ENCODE measurements around the gene VPS9D1. TPM values are rescaled to one million over a fixed set of nuclear protein-coding genes. Genes with fewer than 3 reads are reported as not detected.

Gene VPS9D1
- 1 to 10 TPM; 2.2 to 4.8 (median 2.9) TPM for total RNA-seq

- Mint-ChIP-seq H3K36me3 (ENCODE audit: insufficient read depth) (peaks cover 12% of the 10 kb centered on the region), H3K4me3 (peak within 1 kb of the TSS; percentile 88), H3K9me3 (no peaks in the 10 kb centered on the region), H3K4me1 (ENCODE audit: low read depth) (peaks cover 40% of the 10 kb centered on the region), H3K27me3 (ENCODE audit: low read depth) (no peaks in the 10 kb centered on the region)
- DNase-seq (peak; percentile 85), ATAC-seq (peak; percentile 62 to 65)
These were observed at the start of gene VPS9D1, which contains the start of gene ZNF276 for GRCh38 chr16:89720813-89721545. VPS9D1 (minus strand) TSS chr16:89720898; CDS start chr16:89720861, 37 bp downstream. ZNF276 (plus strand) TSS chr16:89721537; CDS start chr16:89721641, 104 bp downstream.

- H3K4me1 Mint-ChIP-seq (ENCODE audit: low read depth) = peaks cover under 1% of the 10 kb centered on the region
- H3K36me3 Mint-ChIP-seq (ENCODE audit: insufficient read depth) = peaks cover 6% of the 10 kb centered on the region
- no peak for ATAC-seq
These were observed 49.7 kb upstream of the VPS9D1 start for GRCh38 chr16:89770367-89770766.

GRCh38 chr16:89765292-89765830 lies 44.7 kb upstream of the VPS9D1 start:
- Mint-ChIP-seq H3K27me3 (ENCODE audit: low read depth) (no peaks in the 10 kb centered on the region), H3K36me3 (ENCODE audit: insufficient read depth) (peaks cover 6% of the 10 kb centered on the region), H3K4me3 (peak overlapping the region; percentile 72), H3K9me3 (no peaks in the 10 kb centered on the region), H3K4me1 (ENCODE audit: low read depth) (peaks cover 40% of the 10 kb centered on the region)
- peak; percentile 10 to 29 for ATAC-seq
- no peak for DNase-seq

More at GRCh38 chr16:89770367-89770766, 49.7 kb upstream of the VPS9D1 start:
- no peaks in the 10 kb centered on the region for H3K9me3 Mint-ChIP-seq
- H3K4me3 Mint-ChIP-seq = no peak overlapping the region
- no peak for DNase-seq
- no peaks in the 10 kb centered on the region for H3K27me3 Mint-ChIP-seq (ENCODE audit: low read depth)

- Mint-ChIP-seq H3K4me1 (ENCODE audit: low read depth) (peaks cover 46% of the 10 kb centered on the region), H3K9me3 (no peaks in the 10 kb centered on the region), H3K27me3 (ENCODE audit: low read depth) (no peaks in the 10 kb centered on the region), H3K36me3 (ENCODE audit: insufficient read depth) (peaks cover 6% of the 10 kb centered on the region), H3K4me3 (peak overlapping the region; percentile 72)
- peak; percentile 19 for DNase-seq
- peak; percentile 44 to 66 for ATAC-seq
These were observed 44.1 kb upstream of the VPS9D1 start for GRCh38 chr16:89764711-89765201.

GRCh38 chr16:89761304-89761922 lies 40.7 kb upstream of the VPS9D1 start:
- H3K4me3 Mint-ChIP-seq = peak overlapping the region; percentile 78
- no peaks in the 10 kb centered on the region for H3K27me3 Mint-ChIP-seq (ENCODE audit: low read depth)
- DNase-seq (no peak), ATAC-seq (peak in 1 of 2 donors; percentile 41)
- H3K36me3 Mint-ChIP-seq (ENCODE audit: insufficient read depth) = no peaks in the 10 kb centered on the region
- H3K9me3 Mint-ChIP-seq = no peaks in the 10 kb centered on the region
- H3K4me1 Mint-ChIP-seq (ENCODE audit: low read depth) = peaks cover 48% of the 10 kb centered on the region

- H3K9me3 Mint-ChIP-seq = no peaks in the 10 kb centered on the region
- DNase-seq = no peak
- no peaks in the 10 kb centered on the region for H3K27me3 Mint-ChIP-seq (ENCODE audit: low read depth)
- ATAC-seq = peak in 1 of 2 donors; percentile 41
- peaks cover 4% of the 10 kb centered on the region for H3K36me3 Mint-ChIP-seq (ENCODE audit: insufficient read depth)
- no peak overlapping the region for H3K4me3 Mint-ChIP-seq
- peaks cover 42% of the 10 kb centered on the region for H3K4me1 Mint-ChIP-seq (ENCODE audit: low read depth)
These were observed 39.1 kb upstream of the VPS9D1 start for GRCh38 chr16:89759746-89760340.

- no peaks in the 10 kb centered on the region for H3K27me3 Mint-ChIP-seq (ENCODE audit: low read depth)
- no peaks in the 10 kb centered on the region for H3K9me3 Mint-ChIP-seq
- H3K36me3 Mint-ChIP-seq (ENCODE audit: insufficient read depth) = peaks cover 4% of the 10 kb centered on the region
- ATAC-seq (no peak), DNase-seq (no peak)
- peaks cover 7% of the 10 kb centered on the region for H3K4me1 Mint-ChIP-seq (ENCODE audit: low read depth)
- no peak overlapping the region for H3K4me3 Mint-ChIP-seq
These were observed 28.9 kb upstream of the VPS9D1 start for GRCh38 chr16:89749637-89750036.

GRCh38 chr16:89748921-89749320 lies 28.2 kb upstream of the VPS9D1 start:
- no peaks in the 10 kb centered on the region for H3K9me3 Mint-ChIP-seq
- no peak for DNase-seq
- no peak overlapping the region for H3K4me3 Mint-ChIP-seq
- peaks cover 3% of the 10 kb centered on the region for H3K36me3 Mint-ChIP-seq (ENCODE audit: insufficient read depth)
- no peaks in the 10 kb centered on the region for H3K27me3 Mint-ChIP-seq (ENCODE audit: low read depth)
- no peak for ATAC-seq
- H3K4me1 Mint-ChIP-seq (ENCODE audit: low read depth) = peaks cover 7% of the 10 kb centered on the region

GRCh38 chr16:89748076-89748475 lies 27.4 kb upstream of the VPS9D1 start:
- ATAC-seq (no peak), DNase-seq (no peak)
- Mint-ChIP-seq H3K9me3 (no peaks in the 10 kb centered on the region), H3K36me3 (ENCODE audit: insufficient read depth) (peaks cover 3% of the 10 kb centered on the region), H3K4me3 (no peak overlapping the region), H3K4me1 (ENCODE audit: low read depth) (peaks cover 10% of the 10 kb centered on the region), H3K27me3 (ENCODE audit: low read depth) (no peaks in the 10 kb centered on the region)

GRCh38 chr16:89746043-89746442 lies 25.3 kb upstream of the VPS9D1 start:
- Mint-ChIP-seq H3K27me3 (ENCODE audit: low read depth) (no peaks in the 10 kb centered on the region), H3K36me3 (ENCODE audit: insufficient read depth) (peaks cover 4% of the 10 kb centered on the region), H3K4me1 (ENCODE audit: low read depth) (peaks cover 12% of the 10 kb centered on the region), H3K4me3 (no peak overlapping the region), H3K9me3 (no peaks in the 10 kb centered on the region)
- no peak for ATAC-seq
- no peak for DNase-seq

GRCh38 chr16:89744813-89745212 lies 24.1 kb upstream of the VPS9D1 start:
- H3K4me3 Mint-ChIP-seq = no peak overlapping the region
- DNase-seq = no peak
- no peaks in the 10 kb centered on the region for H3K9me3 Mint-ChIP-seq
- no peak for ATAC-seq
- H3K27me3 Mint-ChIP-seq (ENCODE audit: low read depth) = no peaks in the 10 kb centered on the region
- peaks cover 7% of the 10 kb centered on the region for H3K36me3 Mint-ChIP-seq (ENCODE audit: insufficient read depth)
- H3K4me1 Mint-ChIP-seq (ENCODE audit: low read depth) = peaks cover 12% of the 10 kb centered on the region

- peaks cover 17% of the 10 kb centered on the region for H3K4me1 Mint-ChIP-seq (ENCODE audit: low read depth)
- H3K9me3 Mint-ChIP-seq = no peaks in the 10 kb centered on the region
- ATAC-seq (no peak), DNase-seq (no peak)
- peaks cover 22% of the 10 kb centered on the region for H3K36me3 Mint-ChIP-seq (ENCODE audit: insufficient read depth)
- no peak overlapping the region for H3K4me3 Mint-ChIP-seq
- no peaks in the 10 kb centered on the region for H3K27me3 Mint-ChIP-seq (ENCODE audit: low read depth)
These were observed 22.2 kb upstream of the VPS9D1 start for GRCh38 chr16:89742948-89743347.

- H3K4me1 Mint-ChIP-seq (ENCODE audit: low read depth) = peaks cover 29% of the 10 kb centered on the region
- H3K36me3 Mint-ChIP-seq (ENCODE audit: insufficient read depth) = peaks cover 26% of the 10 kb centered on the region
These were observed 20.8 kb upstream of the VPS9D1 start for GRCh38 chr16:89741342-89742014.

GRCh38 chr16:89739383-89739782 lies 18.7 kb upstream of the VPS9D1 start:
- no peaks in the 10 kb centered on the region for H3K9me3 Mint-ChIP-seq
- peaks cover 38% of the 10 kb centered on the region for H3K4me1 Mint-ChIP-seq (ENCODE audit: low read depth)
- peaks cover 30% of the 10 kb centered on the region for H3K36me3 Mint-ChIP-seq (ENCODE audit: insufficient read depth)
- no peak overlapping the region for H3K4me3 Mint-ChIP-seq
- ATAC-seq (no peak), DNase-seq (no peak)
- no peaks in the 10 kb centered on the region for H3K27me3 Mint-ChIP-seq (ENCODE audit: low read depth)

More at GRCh38 chr16:89741342-89742014, 20.8 kb upstream of the VPS9D1 start:
- ATAC-seq (peak; percentile 22 to 25), DNase-seq (no peak)
- Mint-ChIP-seq H3K27me3 (ENCODE audit: low read depth) (no peaks in the 10 kb centered on the region), H3K9me3 (no peaks in the 10 kb centered on the region), H3K4me3 (no peak overlapping the region)

Measured in activated T-cell treated with anti-CD3 and anti-CD28 coated beads, Interleukin-2, amount 50 U/mL, for 4 hours (primary cell).